Measurements from ENCODE around the gene ASIC5. TPM values are rescaled to one million over a fixed set of nuclear protein-coding genes. Genes with fewer than 3 reads are reported as not detected.

The ASIC5 gene
- total RNA-seq, 4 donors from 2014 or later = not detected

DNA sequence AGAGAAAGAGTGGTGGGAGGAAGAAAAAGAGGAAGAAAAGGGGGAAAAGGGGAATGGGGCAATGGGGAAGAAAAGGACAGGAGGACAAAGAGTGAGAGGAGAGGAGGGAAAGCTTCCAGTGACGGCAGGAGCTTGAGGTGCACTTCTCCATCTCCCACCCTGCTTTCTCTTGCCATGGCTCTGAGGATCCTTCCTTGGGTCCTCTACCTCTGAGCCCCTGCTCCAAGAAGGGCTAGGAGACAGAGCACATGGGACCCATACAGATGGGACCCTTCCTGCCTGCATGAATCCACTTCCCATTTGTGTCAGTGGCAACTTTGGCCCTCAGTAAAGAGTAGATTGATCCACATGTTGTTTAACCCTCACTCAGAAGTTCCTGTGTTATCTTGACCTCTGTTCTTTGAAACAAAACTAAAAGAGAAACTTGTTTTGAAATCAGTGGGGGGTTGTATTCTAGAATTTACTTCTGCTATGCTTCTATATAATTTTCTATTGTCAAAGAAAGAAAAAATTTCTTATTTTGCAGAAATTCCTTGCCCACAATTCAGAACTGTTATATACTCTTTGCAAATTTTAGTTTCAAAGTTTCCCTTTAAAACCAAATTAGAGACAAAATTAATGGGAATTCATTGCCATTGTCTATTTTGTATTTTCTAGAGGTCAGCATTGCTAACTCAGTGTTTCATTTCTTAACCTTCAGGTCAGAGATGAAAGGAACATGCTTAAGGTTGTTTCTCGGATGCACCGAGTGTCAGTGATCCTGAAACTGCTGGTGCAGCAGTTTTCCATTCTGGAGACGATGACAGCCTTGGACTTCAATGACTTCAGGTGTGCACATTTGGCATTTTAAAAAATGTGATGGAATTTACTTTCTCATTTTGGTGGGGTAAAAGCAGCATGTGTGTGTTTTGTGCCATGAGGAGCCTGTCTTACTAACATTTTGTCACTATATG lies 42.4 kb upstream of the ASIC5 start:
- TF ChIP-seq POLR2AphosphoS5 (IDR thresholded peaks at IDR 0.05) (no peak), EP300 (IDR thresholded peaks at IDR 0.05) (no peak), POLR2A (IDR thresholded peaks at IDR 0.05; ENCODE audit: low read depth) (no peak)
- TF ChIP-seq, protein P1, sequence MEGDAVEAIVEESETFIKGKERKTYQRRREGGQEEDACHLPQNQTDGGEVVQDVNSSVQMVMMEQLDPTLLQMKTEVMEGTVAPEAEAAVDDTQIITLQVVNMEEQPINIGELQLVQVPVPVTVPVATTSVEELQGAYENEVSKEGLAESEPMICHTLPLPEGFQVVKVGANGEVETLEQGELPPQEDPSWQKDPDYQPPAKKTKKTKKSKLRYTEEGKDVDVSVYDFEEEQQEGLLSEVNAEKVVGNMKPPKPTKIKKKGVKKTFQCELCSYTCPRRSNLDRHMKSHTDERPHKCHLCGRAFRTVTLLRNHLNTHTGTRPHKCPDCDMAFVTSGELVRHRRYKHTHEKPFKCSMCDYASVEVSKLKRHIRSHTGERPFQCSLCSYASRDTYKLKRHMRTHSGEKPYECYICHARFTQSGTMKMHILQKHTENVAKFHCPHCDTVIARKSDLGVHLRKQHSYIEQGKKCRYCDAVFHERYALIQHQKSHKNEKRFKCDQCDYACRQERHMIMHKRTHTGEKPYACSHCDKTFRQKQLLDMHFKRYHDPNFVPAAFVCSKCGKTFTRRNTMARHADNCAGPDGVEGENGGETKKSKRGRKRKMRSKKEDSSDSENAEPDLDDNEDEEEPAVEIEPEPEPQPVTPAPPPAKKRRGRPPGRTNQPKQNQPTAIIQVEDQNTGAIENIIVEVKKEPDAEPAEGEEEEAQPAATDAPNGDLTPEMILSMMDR (IDR thresholded peaks at IDR 0.05) = no peak
- H3K4me3 ChIP-seq = no peak overlapping the region
- H3K27me3 ChIP-seq = no peaks in the 10 kb centered on the region
- 78% methylated on average over 4 of the region's 4 CpGs for WGBS
- H3K36me3 ChIP-seq = no peaks in the 10 kb centered on the region
- H3K27ac ChIP-seq (replicated peaks in 1 of 4) = no peak overlapping the region
- H3K9me3 ChIP-seq = no peaks in the 10 kb centered on the region
- H3K4me1 ChIP-seq = no peaks in the 10 kb centered on the region
- intact Hi-C loops (cut with DNase I) = no loop called here
- no peak for DNase-seq (ENCODE audit: extremely low spot score)

DNA sequence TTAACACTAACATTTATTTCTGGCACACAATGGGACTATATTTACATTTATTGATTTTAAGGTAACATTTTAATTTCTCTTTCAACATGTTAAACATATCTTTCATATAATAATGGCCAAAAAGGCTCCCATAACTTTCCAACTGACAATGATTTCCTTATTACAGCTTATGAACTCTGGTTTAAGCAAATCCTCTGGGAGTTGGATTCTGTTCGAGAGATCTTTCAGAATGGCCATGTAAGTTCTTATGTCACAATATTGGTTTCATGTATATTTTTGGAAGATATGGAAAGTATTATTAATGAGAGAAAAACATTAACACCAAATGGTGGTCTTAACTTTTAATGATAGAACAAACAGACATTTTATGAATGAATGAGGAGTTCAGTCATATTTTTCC lies 41.5 kb upstream of the ASIC5 start:
- WGBS = 84% methylated on average over 1 of the region's 1 CpG
- intact Hi-C loops (cut with DNase I) = no loop called here
- Histone ChIP-seq H3K36me3 (no peaks in the 10 kb centered on the region), H3K27me3 (no peaks in the 10 kb centered on the region), H3K9me3 (no peaks in the 10 kb centered on the region), H3K27ac (replicated peaks in 1 of 4) (no peak overlapping the region), H3K4me3 (no peak overlapping the region), H3K4me1 (no peaks in the 10 kb centered on the region)
- TF ChIP-seq, protein P1 (IDR thresholded peaks at IDR 0.05) = no peak
- TF ChIP-seq POLR2AphosphoS5 (IDR thresholded peaks at IDR 0.05) (no peak), POLR2A (IDR thresholded peaks at IDR 0.05; ENCODE audit: low read depth) (no peak), EP300 (IDR thresholded peaks at IDR 0.05) (no peak)
- DNase-seq (ENCODE audit: extremely low spot score) = no peak

DNA sequence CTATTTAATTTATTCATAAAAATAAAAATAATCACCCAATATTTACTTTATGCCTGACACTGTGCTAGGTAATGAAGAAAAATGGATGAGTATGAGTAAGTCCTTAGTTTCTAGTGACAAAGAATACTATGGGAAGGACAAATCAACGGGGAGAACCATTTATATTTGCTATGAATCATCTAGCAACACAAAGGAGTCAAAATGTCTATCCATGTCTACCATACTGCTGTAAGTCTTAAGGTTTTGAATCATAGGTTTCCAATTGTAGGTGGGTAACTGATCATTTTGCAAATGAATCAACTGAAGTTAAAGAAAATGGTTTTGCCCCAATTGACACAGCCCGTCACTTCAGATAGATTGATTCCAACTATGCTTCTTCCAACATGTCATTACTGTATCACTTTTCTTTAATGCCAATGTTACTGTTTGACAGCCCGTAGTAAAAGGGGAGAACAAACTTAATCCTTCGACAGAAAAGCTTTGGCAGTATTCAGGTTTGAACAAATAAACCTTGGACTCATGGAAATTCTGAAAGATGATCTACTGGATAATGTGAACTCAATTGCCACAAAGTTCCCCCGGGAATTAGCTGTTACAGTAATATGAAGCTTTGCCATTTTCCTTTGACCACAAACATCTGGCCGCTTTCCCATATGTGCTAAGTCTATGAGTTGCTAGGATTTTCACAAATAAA lies 40.6 kb upstream of the ASIC5 start:
- no peak for DNase-seq (ENCODE audit: extremely low spot score)
- H3K4me1 ChIP-seq = no peaks in the 10 kb centered on the region

DNA sequence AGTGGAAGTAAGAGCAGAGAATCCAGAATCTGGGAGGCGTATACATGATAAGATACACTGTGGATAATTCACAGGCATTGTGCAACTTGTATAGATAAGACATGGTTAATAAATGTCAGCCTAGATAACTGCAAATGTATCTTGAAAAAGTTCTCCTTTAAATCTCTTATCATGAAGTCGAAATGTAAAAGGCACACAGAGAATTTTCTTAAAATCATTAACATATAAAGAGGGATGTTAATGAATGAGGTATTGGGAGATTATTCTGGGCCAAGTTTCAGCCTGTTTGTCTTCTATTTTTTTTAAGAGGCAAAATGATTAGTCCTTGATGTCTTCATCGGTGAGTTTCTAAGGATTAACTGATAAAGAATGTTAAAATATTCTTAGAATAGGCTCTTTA lies 38.3 kb upstream of the ASIC5 start:
- no peak for TF ChIP-seq POLR2A (IDR thresholded peaks at IDR 0.05; ENCODE audit: low read depth)
- TF ChIP-seq, protein P1 (IDR thresholded peaks at IDR 0.05) = no peak
- no peak for TF ChIP-seq EP300 (IDR thresholded peaks at IDR 0.05)
- TF ChIP-seq POLR2AphosphoS5 (IDR thresholded peaks at IDR 0.05) = no peak
- intact Hi-C loops (cut with DNase I) = no loop called here
- no peak overlapping the region for H3K4me3 ChIP-seq
- H3K36me3 ChIP-seq = no peaks in the 10 kb centered on the region
- no peaks in the 10 kb centered on the region for H3K9me3 ChIP-seq
- DNase-seq (ENCODE audit: extremely low spot score) = no peak
- H3K27me3 ChIP-seq = no peaks in the 10 kb centered on the region
- H3K4me1 ChIP-seq = peaks cover 0 to 4% (median 0%) of the 10 kb centered on the region in 4 donors
- no peak overlapping the region for H3K27ac ChIP-seq (replicated peaks in 1 of 4)
- 77% methylated on average over 3 of the region's 3 CpGs for WGBS

More for the DNA sequence above, 40.6 kb upstream of the ASIC5 start:
- Histone ChIP-seq H3K36me3 (no peaks in the 10 kb centered on the region), H3K27me3 (no peaks in the 10 kb centered on the region), H3K9me3 (no peaks in the 10 kb centered on the region), H3K4me3 (no peak overlapping the region), H3K27ac (replicated peaks in 1 of 4) (no peak overlapping the region)
- TF ChIP-seq POLR2A (IDR thresholded peaks at IDR 0.05; ENCODE audit: low read depth) = no peak
- no peak for TF ChIP-seq EP300 (IDR thresholded peaks at IDR 0.05)
- TF ChIP-seq POLR2AphosphoS5 (IDR thresholded peaks at IDR 0.05) = no peak
- TF ChIP-seq, protein P1 (IDR thresholded peaks at IDR 0.05) = no peak
- 54% methylated on average over 6 of the region's 6 CpGs for WGBS
- intact Hi-C loops (cut with DNase I) = no loop called here

All from esophagus muscularis mucosa (tissue), 4 donors.